A549 (cell line): ENCODE data around the gene BHLHA15.

Experiments
- BHLHE40 ChIP-seq: IDR thresholded peaks from 2 replicates; pipeline ENCODE4 v1.6.1; 2012; ENCODE audit warnings: low read depth, low read length, inconsistent platforms
- CEBPB ChIP-seq, 2 experiments: fragments of >200 bp in 1 of 2; sonication (Bioruptor Twin) in 1 of 2; formaldehyde crosslinking in 1 of 2; IDR thresholded peaks; 2 replicates each; pipeline ENCODE4 v1.6.1; 2012 to 2016
- EHMT2 ChIP-seq: fragments of 200-600 bp; sonication (generic); IDR thresholded peaks from 2 replicates; pipeline ENCODE4 v1.6.1; 2016; ENCODE audit warnings: antibody characterized with exemption, low read depth, mild to moderate bottlenecking, moderate library complexity
- HDAC2 ChIP-seq: fragments of 200-600 bp; sonication (generic); IDR thresholded peaks from 2 replicates; pipeline ENCODE4 v1.6.1; 2016
- JUNB ChIP-seq: fragments of >200 bp; sonication (Bioruptor Twin); formaldehyde crosslinking; IDR thresholded peaks from 2 replicates; pipeline ENCODE4 v1.6.1; 2016
- POLR2A ChIP-seq: IDR thresholded peaks from 2 replicates; pipeline ENCODE4 v1.6.1; 2012; ENCODE audit warnings: mild to moderate bottlenecking, low read length
- TF ChIP-seq, protein P1 (sequence below): fragments of >200 bp; sonication (Bioruptor Twin); formaldehyde crosslinking; IDR thresholded peaks from 3 replicates; pipeline ENCODE4 v1.5.1; 2016

DNA sequence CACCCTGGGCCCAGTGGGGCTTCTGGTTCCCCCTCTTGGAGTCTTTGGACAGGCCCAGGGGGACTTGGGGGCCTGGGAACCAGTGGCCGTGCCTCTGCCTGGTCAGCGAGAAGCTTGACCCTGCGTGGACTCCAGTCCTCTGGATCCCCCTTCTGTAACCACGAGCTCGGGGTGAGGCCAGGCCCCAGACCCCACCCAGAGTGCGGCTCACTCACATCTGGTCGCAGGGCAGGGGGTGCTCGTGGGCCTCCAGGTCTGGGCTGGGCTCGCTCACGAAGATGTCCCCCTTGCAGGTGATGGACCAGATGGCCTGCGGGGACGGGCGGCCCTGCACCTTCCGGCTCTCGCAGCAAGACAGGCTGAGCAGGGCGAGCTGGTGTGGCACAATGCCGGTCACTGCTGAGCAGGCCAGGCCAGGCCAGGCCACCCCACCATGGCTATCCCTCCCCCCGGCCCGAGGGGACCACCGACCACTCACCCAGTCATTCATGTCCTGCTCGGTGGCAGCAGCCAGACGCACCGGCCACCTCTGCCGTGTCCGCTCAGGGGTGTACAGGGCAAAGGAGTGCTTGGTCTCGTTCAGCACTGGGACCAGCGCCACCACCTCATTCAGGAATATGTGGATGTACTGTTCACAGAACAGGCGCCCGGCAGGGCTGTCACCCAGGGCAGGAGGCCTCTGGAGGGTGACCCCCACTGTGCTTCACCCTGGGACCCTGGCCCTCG lies 19.7 kb downstream of the BHLHA15 start:
- TF ChIP-seq, protein P1, sequence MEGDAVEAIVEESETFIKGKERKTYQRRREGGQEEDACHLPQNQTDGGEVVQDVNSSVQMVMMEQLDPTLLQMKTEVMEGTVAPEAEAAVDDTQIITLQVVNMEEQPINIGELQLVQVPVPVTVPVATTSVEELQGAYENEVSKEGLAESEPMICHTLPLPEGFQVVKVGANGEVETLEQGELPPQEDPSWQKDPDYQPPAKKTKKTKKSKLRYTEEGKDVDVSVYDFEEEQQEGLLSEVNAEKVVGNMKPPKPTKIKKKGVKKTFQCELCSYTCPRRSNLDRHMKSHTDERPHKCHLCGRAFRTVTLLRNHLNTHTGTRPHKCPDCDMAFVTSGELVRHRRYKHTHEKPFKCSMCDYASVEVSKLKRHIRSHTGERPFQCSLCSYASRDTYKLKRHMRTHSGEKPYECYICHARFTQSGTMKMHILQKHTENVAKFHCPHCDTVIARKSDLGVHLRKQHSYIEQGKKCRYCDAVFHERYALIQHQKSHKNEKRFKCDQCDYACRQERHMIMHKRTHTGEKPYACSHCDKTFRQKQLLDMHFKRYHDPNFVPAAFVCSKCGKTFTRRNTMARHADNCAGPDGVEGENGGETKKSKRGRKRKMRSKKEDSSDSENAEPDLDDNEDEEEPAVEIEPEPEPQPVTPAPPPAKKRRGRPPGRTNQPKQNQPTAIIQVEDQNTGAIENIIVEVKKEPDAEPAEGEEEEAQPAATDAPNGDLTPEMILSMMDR = no peak
- TF ChIP-seq HDAC2 (no peak), JUNB (no peak), BHLHE40 (no peak), CEBPB (IDR thresholded peaks at IDR 0.05) (no peak), POLR2A (no peak), EHMT2 (no peak)
